Gastrocnemius medialis (tissue), 4 donors: ENCODE data around the gene TRAF7. TPM values are rescaled to one million over a fixed set of nuclear protein-coding genes. Genes with fewer than 3 reads are reported as not detected.
A peak's percentile ranks its signal among the peaks of the same experiment; 100 is the strongest.

Experiments used
- ATAC-seq, 2 donors: fragments of 150-250 bp; one replicate each; pipeline ENCODE4 v1.9.1; 2016
- DNase-seq, 2 donors: peaks; one replicate each; pipeline ENCODE4 v3.0.0-alpha.2; 2019
- H3K27ac ChIP-seq, 4 donors: fragments of 200-600 bp; sonication (generic); 1 replicate in 1 of 4; 2 replicates in 3 of 4; pipeline ENCODE4 v1.5.1; 2016 to 2018; ENCODE audit warnings: mild to moderate bottlenecking in 2 of 4, moderate library complexity in 1 of 4
- H3K27me3 ChIP-seq, 3 donors: fragments of 200-600 bp; sonication (generic) in 2 of 3; 1 replicate in 1 of 3; 2 replicates in 2 of 3; pipeline versions ENCODE4 v1.5.1 to v1.6.0; 2016 to 2019; ENCODE audit warnings: mild to moderate bottlenecking in 1 of 3, moderate library complexity in 1 of 3
- H3K36me3 ChIP-seq, 2 donors: fragments of 200-600 bp; sonication (generic) in 1 of 2; one replicate each; pipeline ENCODE4 v1.5.1; 2017 to 2018
- H3K4me1 ChIP-seq, 2 donors: fragments of 200-600 bp; sonication (generic) in 1 of 2; one replicate each; pipeline ENCODE4 v1.5.1; 2016 to 2017; ENCODE audit warnings: mild to moderate bottlenecking in 2 of 2
- H3K4me3 ChIP-seq, 4 donors: fragments of 200-600 bp; sonication (generic) in 3 of 4; 1 replicate in 1 of 4; 2 replicates in 3 of 4; pipeline ENCODE4 v1.5.1; 2016 to 2019; ENCODE audit warnings: mild to moderate bottlenecking in 2 of 4
- H3K9me3 ChIP-seq, 3 donors: fragments of 200-600 bp; sonication (generic) in 2 of 3; 1 replicate in 1 of 3; 2 replicates in 2 of 3; pipeline ENCODE4 v1.5.1; 2016 to 2019
- CTCF ChIP-seq, 5 experiments: fragments of 450-650 bp in 3 of 5; fragments of 200-600 bp in 2 of 5; sonication (generic) in 2 of 5; IDR thresholded peaks in 4 of 5; conservative IDR thresholded peaks in 1 of 5; 1 replicate in 4 of 5; 2 replicates in 1 of 5; pipeline ENCODE4 v1.5.1; 2016 to 2019; ENCODE audit warnings: antibody characterized with exemption in 5 of 5, mild to moderate bottlenecking in 3 of 5, moderate library complexity in 3 of 5
- POLR2A ChIP-seq, 2 donors: fragments of 450-650 bp; IDR thresholded peaks; one replicate each; pipeline ENCODE4 v1.6.1; 2017; ENCODE audit warnings: antibody characterized with exemption in 2 of 2, mild to moderate bottlenecking in 2 of 2, moderate library complexity in 2 of 2
- in situ Hi-C, 4 donors: fragments of 200-750 bp; cut with MboI; loops; one replicate each; pipeline versions ENCODE4 v1.15.0 to v1.8.0; 2017; ENCODE audit warnings: low sequenced_read_pairs in 4 of 4
- intact Hi-C: fragments of 100-400 bp; cut with DNase I; formaldehyde crosslinking; loops from one replicate; pipeline ENCODE4 v1.15.1; 2023; ENCODE audit warnings: low total_unique reads
- total RNA-seq, 4 donors: library from RNA; depleted of rRNA; stranded (reverse); fragments of >200 nt; gene quantifications; one replicate each; pipeline versions ENCODE4 v1.1.0 to v1.2.3, GENCODE V29; 2016

TRAF7 gene
- total RNA-seq, 4 donors from 2014 or later: 39.5 to 71.4 (median 55.9) TPM

GRCh38 chr16:2177101-2177500, 21.5 kb downstream of the TRAF7 start:
- H3K27ac ChIP-seq: no peak overlapping the region
- peaks cover 0 to 51% of the 10 kb centered on the region in 2 donors for H3K36me3 ChIP-seq
- ATAC-seq: no peak
- in situ Hi-C loops (no loop called here), intact Hi-C loops (no loop called here)
- no peaks in the 10 kb centered on the region for H3K9me3 ChIP-seq
- no peaks in the 10 kb centered on the region for H3K27me3 ChIP-seq
- H3K4me3 ChIP-seq: no peak overlapping the region
- H3K4me1 ChIP-seq: no peaks in the 10 kb centered on the region
- no peak for TF ChIP-seq POLR2A (IDR thresholded peaks at IDR 0.05)
- TF ChIP-seq CTCF (IDR thresholded peaks at IDR 0.05 in 4 of 5, conservative IDR thresholded peaks at IDR 0.05 in 1 of 5): no peak
- no peak for DNase-seq

- intact Hi-C loops: no loop called here
- Histone ChIP-seq H3K4me3 (no peak overlapping the region), H3K9me3 (no peaks in the 10 kb centered on the region), H3K4me1 (no peaks in the 10 kb centered on the region), H3K36me3 (peaks cover 0 to 46% of the 10 kb centered on the region in 2 donors), H3K27me3 (no peaks in the 10 kb centered on the region), H3K27ac (no peak overlapping the region)
- no peak for ATAC-seq
- TF ChIP-seq CTCF (IDR thresholded peaks at IDR 0.05 in 4 of 5, conservative IDR thresholded peaks at IDR 0.05 in 1 of 5) (no peak), POLR2A (IDR thresholded peaks at IDR 0.05) (no peak)
- in situ Hi-C loops: no loop called here
- DNase-seq: no peak
These were observed 22.0 kb downstream of the TRAF7 start for GRCh38 chr16:2177561-2177960.

- Histone ChIP-seq H3K27me3 (no peaks in the 10 kb centered on the region), H3K4me1 (no peaks in the 10 kb centered on the region), H3K27ac (no peak overlapping the region), H3K36me3 (peaks cover 0 to 36% of the 10 kb centered on the region in 2 donors), H3K4me3 (no peak overlapping the region), H3K9me3 (no peaks in the 10 kb centered on the region)
- no peak for TF ChIP-seq CTCF (IDR thresholded peaks at IDR 0.05 in 4 of 5, conservative IDR thresholded peaks at IDR 0.05 in 1 of 5)
- TF ChIP-seq POLR2A (IDR thresholded peaks at IDR 0.05): no peak
- in situ Hi-C loops (no loop called here), intact Hi-C loops (no loop called here)
- DNase-seq (no peak), ATAC-seq (peak; percentile 23 to 40)
These were observed 22.9 kb downstream of the TRAF7 start for GRCh38 chr16:2178321-2179106.

GRCh38 chr16:2179107-2179501, 23.5 kb downstream of the TRAF7 start:
- no peaks in the 10 kb centered on the region for H3K9me3 ChIP-seq
- DNase-seq: no peak
- H3K27me3 ChIP-seq: no peaks in the 10 kb centered on the region
- in situ Hi-C loops (no loop called here), intact Hi-C loops (no loop called here)
- no peak for TF ChIP-seq POLR2A (IDR thresholded peaks at IDR 0.05)
- TF ChIP-seq CTCF (IDR thresholded peaks at IDR 0.05 in 4 of 5, conservative IDR thresholded peaks at IDR 0.05 in 1 of 5): no peak
- ATAC-seq: no peak
- no peak overlapping the region for H3K27ac ChIP-seq
- H3K4me1 ChIP-seq: no peaks in the 10 kb centered on the region
- H3K36me3 ChIP-seq: peaks cover 0 to 31% of the 10 kb centered on the region in 2 donors
- no peak overlapping the region for H3K4me3 ChIP-seq
